Glutamatergic neuron (in vitro differentiated cells): ENCODE results near the gene MIGA1. TPM values are rescaled to one million over a fixed set of nuclear protein-coding genes. Genes with fewer than 3 reads are reported as not detected.

Source experiments
- DNase-seq: peaks from one replicate; pipeline ENCODE4 v3.0.0; 2022
- H3K27ac Mint-ChIP-seq: one replicate; pipeline ENCODE4 v1.8.0; 2020; ENCODE audit warnings: mild to moderate bottlenecking, mixed read lengths, inconsistent platforms; ENCODE audit not compliant: unreplicated experiment
- H3K27me3 Mint-ChIP-seq: one replicate; pipeline ENCODE4 v1.8.0; 2020; ENCODE audit warnings: mild to moderate bottlenecking, moderate library complexity, mixed read lengths, inconsistent platforms; ENCODE audit not compliant: unreplicated experiment
- H3K36me3 Mint-ChIP-seq: one replicate; pipeline ENCODE4 v1.8.0; 2020; ENCODE audit warnings: mild to moderate bottlenecking, mixed read lengths, inconsistent platforms; ENCODE audit not compliant: unreplicated experiment
- H3K4me1 Mint-ChIP-seq: one replicate; pipeline ENCODE4 v1.8.0; 2020; ENCODE audit warnings: mild to moderate bottlenecking, low read depth, mixed read lengths, inconsistent platforms; ENCODE audit not compliant: unreplicated experiment
- H3K4me3 Mint-ChIP-seq: one replicate; pipeline ENCODE4 v1.8.0; 2020; ENCODE audit warnings: mild to moderate bottlenecking, mixed read lengths, inconsistent platforms; ENCODE audit not compliant: unreplicated experiment
- H3K9me3 Mint-ChIP-seq: one replicate; pipeline ENCODE4 v1.8.0; 2020; ENCODE audit warnings: mild to moderate bottlenecking, moderate library complexity, mixed read lengths, inconsistent platforms; ENCODE audit not compliant: unreplicated experiment
- total RNA-seq: library from RNA; stranded (reverse); fragmentation: NEBNext Ultra II Directional; extraction: Animal tissue kit (Norgen Biotek cat#: 25700); gene quantifications from one replicate; pipeline ENCODE4 v1.2.1, GENCODE V29; 2021; ENCODE audit not compliant: unreplicated experiment
- TF ChIP-seq, protein P1 (sequence below): fragments of 200-600 bp; sonication (generic); IDR thresholded peaks from one replicate; pipeline ENCODE4 v1.5.0; 2021; ENCODE audit not compliant: partially characterized antibody, unreplicated experiment

The MIGA1 gene
- total RNA-seq, 1 donor from 2014 or later, result 10.2 TPM

DNA sequence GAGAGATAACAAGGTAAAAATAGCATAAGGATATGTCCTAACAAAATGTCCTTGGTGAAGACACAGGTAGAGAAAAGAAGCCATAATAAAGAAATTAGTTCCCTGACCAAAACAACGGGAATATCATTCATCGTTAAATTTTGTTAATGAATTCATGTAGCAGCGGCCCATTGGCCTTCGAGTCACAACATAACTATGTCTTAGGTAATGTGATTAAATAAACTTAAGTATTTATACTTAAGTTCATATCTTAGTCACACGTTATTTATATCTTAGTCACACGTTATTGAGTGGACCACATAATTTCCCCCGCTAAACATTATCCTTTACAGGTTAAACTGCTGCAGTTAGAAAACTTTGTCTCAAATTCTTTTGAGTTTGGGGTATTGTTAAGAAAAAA, 110.2 kb downstream of the MIGA1 start:
- no peaks in the 10 kb centered on the region for H3K27me3 Mint-ChIP-seq
- no peaks in the 10 kb centered on the region for H3K36me3 Mint-ChIP-seq
- TF ChIP-seq, protein P1, sequence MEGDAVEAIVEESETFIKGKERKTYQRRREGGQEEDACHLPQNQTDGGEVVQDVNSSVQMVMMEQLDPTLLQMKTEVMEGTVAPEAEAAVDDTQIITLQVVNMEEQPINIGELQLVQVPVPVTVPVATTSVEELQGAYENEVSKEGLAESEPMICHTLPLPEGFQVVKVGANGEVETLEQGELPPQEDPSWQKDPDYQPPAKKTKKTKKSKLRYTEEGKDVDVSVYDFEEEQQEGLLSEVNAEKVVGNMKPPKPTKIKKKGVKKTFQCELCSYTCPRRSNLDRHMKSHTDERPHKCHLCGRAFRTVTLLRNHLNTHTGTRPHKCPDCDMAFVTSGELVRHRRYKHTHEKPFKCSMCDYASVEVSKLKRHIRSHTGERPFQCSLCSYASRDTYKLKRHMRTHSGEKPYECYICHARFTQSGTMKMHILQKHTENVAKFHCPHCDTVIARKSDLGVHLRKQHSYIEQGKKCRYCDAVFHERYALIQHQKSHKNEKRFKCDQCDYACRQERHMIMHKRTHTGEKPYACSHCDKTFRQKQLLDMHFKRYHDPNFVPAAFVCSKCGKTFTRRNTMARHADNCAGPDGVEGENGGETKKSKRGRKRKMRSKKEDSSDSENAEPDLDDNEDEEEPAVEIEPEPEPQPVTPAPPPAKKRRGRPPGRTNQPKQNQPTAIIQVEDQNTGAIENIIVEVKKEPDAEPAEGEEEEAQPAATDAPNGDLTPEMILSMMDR, result no peak
- H3K4me1 Mint-ChIP-seq, result no peaks in the 10 kb centered on the region
- H3K4me3 Mint-ChIP-seq, result peak overlapping the region; percentile 90
- H3K9me3 Mint-ChIP-seq, result no peaks in the 10 kb centered on the region
- H3K27ac Mint-ChIP-seq, result no peak overlapping the region
- DNase-seq, result no peak

DNA sequence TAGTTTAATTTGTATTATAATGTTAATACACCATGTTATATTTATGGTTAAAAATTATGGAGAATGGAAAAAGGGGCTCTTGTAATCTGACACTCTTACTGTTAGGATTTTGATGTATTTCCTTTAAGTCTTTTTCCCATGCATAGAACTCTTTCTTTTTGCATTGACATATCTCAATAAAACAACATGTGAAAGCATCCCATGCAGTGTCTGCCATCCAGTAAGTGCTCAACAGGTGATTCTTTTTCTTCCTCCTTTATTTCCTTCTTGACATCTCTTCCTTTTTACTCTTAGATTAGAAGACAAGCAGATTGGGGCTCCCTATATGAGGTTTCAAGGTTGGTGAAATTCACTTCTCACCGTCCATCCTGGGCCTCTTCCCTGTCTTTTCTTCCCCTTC, 111.8 kb downstream of the MIGA1 start:
- H3K4me1 Mint-ChIP-seq, result no peaks in the 10 kb centered on the region
- no peaks in the 10 kb centered on the region for H3K9me3 Mint-ChIP-seq
- H3K36me3 Mint-ChIP-seq, result no peaks in the 10 kb centered on the region
- TF ChIP-seq, protein P1, result no peak
- no peak overlapping the region for H3K27ac Mint-ChIP-seq
- H3K4me3 Mint-ChIP-seq, result no peak overlapping the region
- H3K27me3 Mint-ChIP-seq, result no peaks in the 10 kb centered on the region
- no peak for DNase-seq

DNA sequence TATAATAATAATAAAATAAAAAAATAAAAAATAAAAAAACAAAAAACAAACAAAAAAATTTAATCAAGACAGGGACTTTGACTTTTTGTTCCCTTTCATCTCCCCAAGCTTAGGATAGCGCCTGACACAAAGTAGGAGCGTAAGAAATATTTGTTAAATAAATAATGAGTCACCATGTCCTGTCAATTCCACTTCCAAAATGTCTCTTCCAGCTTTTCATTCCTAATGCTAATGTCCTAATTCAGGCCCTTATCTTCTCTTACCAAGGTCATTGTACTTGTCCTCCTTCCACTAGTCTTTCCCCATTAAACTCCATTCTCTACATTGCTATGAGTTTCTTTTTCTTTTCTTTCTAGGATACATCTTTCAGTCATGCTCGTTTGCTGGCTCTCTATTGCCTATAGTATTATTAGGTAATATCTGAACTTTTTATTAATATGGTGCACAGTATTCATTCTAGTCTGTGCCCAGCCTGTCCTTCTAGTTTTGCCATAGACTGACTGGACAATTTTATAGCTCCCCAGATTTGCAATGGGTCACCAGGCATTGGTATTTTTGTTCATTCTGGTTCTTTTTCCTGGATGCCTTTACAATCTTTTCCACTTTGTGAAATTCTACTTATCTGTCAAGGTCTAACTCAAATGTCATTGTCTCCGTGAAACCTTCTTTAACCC, 120.3 kb downstream of the MIGA1 start:
- no peak for DNase-seq
- H3K36me3 Mint-ChIP-seq, result no peaks in the 10 kb centered on the region
- H3K4me1 Mint-ChIP-seq, result no peaks in the 10 kb centered on the region
- no peak overlapping the region for H3K4me3 Mint-ChIP-seq
- H3K27ac Mint-ChIP-seq, result no peak overlapping the region
- H3K9me3 Mint-ChIP-seq, result no peaks in the 10 kb centered on the region
- TF ChIP-seq, protein P1, result no peak
- no peaks in the 10 kb centered on the region for H3K27me3 Mint-ChIP-seq

DNA sequence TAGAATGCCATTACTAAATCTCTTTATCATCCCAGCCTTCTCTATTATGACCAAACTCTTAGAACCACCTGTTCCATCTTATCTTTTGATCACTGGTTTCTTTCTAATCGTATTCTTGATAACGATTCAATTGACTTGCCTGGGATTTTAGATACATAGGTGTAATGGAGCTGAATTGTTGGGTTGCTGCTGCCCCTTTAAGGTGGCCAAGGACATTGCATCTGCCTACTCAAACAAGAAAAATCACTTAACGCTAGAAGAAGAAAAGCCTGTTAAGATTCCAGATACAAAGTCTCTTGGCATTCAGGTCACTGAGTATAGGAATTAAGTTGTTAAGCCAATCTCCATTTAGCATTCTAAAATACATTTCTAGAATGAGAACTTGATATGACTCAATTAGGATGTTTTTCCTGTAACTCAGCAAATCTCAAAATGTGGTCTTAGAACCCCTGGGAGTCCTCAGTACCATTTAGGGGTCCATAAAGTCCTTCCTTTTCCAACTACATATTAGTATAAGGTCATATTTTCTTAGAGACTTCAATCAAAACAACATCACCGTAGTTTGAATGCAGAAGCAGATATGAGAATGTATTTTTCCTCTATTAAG, 121.3 kb downstream of the MIGA1 start:
- TF ChIP-seq, protein P1, result peak; percentile 43
- H3K27ac Mint-ChIP-seq, result no peak overlapping the region
- H3K9me3 Mint-ChIP-seq, result no peaks in the 10 kb centered on the region
- H3K4me3 Mint-ChIP-seq, result no peak overlapping the region
- DNase-seq, result no peak
- no peaks in the 10 kb centered on the region for H3K27me3 Mint-ChIP-seq
- no peaks in the 10 kb centered on the region for H3K4me1 Mint-ChIP-seq
- H3K36me3 Mint-ChIP-seq, result no peaks in the 10 kb centered on the region

DNA sequence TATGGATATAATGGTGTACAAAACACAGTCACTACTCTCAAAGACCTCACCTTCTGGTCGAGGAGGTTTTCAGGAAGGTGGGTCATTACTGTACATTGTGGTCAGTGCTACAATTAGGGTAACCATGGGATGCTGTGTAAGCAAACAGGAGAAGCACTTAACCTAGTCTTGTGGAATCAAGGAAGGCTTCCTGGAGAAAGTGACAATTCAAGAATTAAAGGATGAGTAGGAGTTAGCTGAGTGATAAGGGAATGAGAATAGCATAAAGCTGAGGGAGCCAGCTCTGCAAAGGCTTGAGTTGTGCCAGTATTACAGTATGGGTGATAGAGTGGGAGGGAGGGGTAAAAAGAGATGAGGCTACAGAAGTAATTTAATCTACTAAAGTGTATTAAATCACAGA, 126.2 kb downstream of the MIGA1 start:
- Mint-ChIP-seq H3K4me1 (no peaks in the 10 kb centered on the region), H3K9me3 (no peaks in the 10 kb centered on the region), H3K27ac (no peak overlapping the region), H3K27me3 (no peaks in the 10 kb centered on the region), H3K36me3 (no peaks in the 10 kb centered on the region), H3K4me3 (no peak overlapping the region)
- TF ChIP-seq, protein P1, result no peak
- no peak for DNase-seq
